Mammary epithelial cell (primary cell): ENCODE measurements around the gene ZNF536.

Experiments used
- EZH2 ChIP-seq: IDR thresholded peaks from 2 replicates; pipeline ENCODE4 v1.6.1; 2012; ENCODE audit warnings: low read length, inconsistent platforms, borderline replicate concordance
- TF ChIP-seq, protein P1 (sequence below), 2 donors: IDR thresholded peaks in 1 of 2; conservative IDR thresholded peaks in 1 of 2; 2 replicates each; pipeline ENCODE4 v1.5.1; 2011 to 2012; ENCODE audit warnings: inconsistent platforms in 2 of 2, low read length in 2 of 2, mild to moderate bottlenecking in 2 of 2, control low read depth in 1 of 2, low read depth in 1 of 2; ENCODE audit not compliant: insufficient read depth in 1 of 2; ENCODE audit errors: extremely low read depth in 1 of 2

DNA sequence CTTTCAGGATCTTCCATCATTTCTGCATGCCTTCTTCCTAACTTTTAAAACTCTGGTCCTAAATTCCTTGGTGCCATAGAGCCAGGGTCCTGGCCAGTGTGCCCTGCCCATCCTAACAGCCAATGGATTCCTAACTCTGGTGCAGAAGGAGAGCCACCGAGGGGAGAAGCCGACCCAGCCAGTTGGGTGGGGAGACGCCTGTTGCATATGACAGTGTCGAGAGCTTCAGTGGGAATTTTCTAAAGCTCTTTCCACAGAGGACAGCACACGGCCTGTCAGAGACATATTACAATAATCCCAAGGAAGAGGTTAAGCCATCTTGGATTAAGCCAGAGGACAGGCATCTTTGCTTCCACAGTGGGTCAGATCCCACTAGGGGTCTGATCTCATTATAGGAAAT is 180.4 kb downstream of the ZNF536 start:
- TF ChIP-seq, protein P1, sequence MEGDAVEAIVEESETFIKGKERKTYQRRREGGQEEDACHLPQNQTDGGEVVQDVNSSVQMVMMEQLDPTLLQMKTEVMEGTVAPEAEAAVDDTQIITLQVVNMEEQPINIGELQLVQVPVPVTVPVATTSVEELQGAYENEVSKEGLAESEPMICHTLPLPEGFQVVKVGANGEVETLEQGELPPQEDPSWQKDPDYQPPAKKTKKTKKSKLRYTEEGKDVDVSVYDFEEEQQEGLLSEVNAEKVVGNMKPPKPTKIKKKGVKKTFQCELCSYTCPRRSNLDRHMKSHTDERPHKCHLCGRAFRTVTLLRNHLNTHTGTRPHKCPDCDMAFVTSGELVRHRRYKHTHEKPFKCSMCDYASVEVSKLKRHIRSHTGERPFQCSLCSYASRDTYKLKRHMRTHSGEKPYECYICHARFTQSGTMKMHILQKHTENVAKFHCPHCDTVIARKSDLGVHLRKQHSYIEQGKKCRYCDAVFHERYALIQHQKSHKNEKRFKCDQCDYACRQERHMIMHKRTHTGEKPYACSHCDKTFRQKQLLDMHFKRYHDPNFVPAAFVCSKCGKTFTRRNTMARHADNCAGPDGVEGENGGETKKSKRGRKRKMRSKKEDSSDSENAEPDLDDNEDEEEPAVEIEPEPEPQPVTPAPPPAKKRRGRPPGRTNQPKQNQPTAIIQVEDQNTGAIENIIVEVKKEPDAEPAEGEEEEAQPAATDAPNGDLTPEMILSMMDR (conservative IDR thresholded peaks at IDR 0.05 in 1 of 2, IDR thresholded peaks at IDR 0.05 in 1 of 2; ENCODE audit: extremely low read depth in 1 of 2, insufficient read depth in 1 of 2, low read depth in 1 of 2, low read length in 2 of 2), result no peak
- no peak for TF ChIP-seq EZH2
